CD14-positive monocyte (primary cell): ENCODE data around the gene CGNL1. TPM values are rescaled to one million over a fixed set of nuclear protein-coding genes. Genes with fewer than 3 reads are reported as not detected.

Experiments
- DNase-seq, 3 donors: peaks; one replicate each; pipeline ENCODE4 v3.0.0-alpha.2; 2011 to 2022
- H2AFZ ChIP-seq: 2 replicates; pipeline ENCODE4 v1.6.0; 2012; ENCODE audit warnings: mild to moderate bottlenecking, low read depth, low read length, inconsistent platforms; ENCODE audit not compliant: insufficient read depth, poor library complexity, severe bottlenecking
- H3K27ac ChIP-seq, 2 donors: 1 replicate in 1 of 2; 2 replicates in 1 of 2; pipeline ENCODE4 v1.5.1; 2012 to 2013; ENCODE audit warnings: low read length in 2 of 2, control low read depth in 1 of 2, inconsistent platforms in 1 of 2, low read depth in 1 of 2, mild to moderate bottlenecking in 1 of 2
- H3K27me3 ChIP-seq, 2 donors: one replicate each; pipeline versions ENCODE4 v1.6.0 to v1.6.1; 2011 to 2013; ENCODE audit warnings: low read length in 2 of 2; ENCODE audit not compliant: control insufficient read depth in 2 of 2, insufficient read depth in 2 of 2
- H3K36me3 ChIP-seq, 2 donors: replicated peaks in 1 of 2; 1 replicate in 1 of 2; 2 replicates in 1 of 2; pipeline versions ENCODE4 v1.5.1 to v1.6.1; 2012 to 2013; ENCODE audit warnings: low read length in 2 of 2, control low read depth in 1 of 2, inconsistent platforms in 1 of 2, mild to moderate bottlenecking in 1 of 2; ENCODE audit not compliant: insufficient read depth in 2 of 2, control insufficient read depth in 1 of 2
- H3K4me1 ChIP-seq, 2 donors: 1 replicate in 1 of 2; 2 replicates in 1 of 2; pipeline versions ENCODE4 v1.5.1 to v1.6.1; 2012 to 2013; ENCODE audit warnings: low read length in 2 of 2, control low read depth in 1 of 2, inconsistent platforms in 1 of 2, mild to moderate bottlenecking in 1 of 2, moderate library complexity in 1 of 2; ENCODE audit not compliant: insufficient read depth in 2 of 2, control insufficient read depth in 1 of 2
- H3K4me2 ChIP-seq: replicated peaks from 2 replicates; pipeline ENCODE3; 2012; ENCODE audit warnings: low read length, moderate library complexity, mild to moderate bottlenecking; ENCODE audit not compliant: poor library complexity, severe bottlenecking; ENCODE audit errors: extremely low read depth
- H3K4me3 ChIP-seq, 3 experiments: fragments of 200-600 bp in 1 of 3; sonication (generic) in 1 of 3; replicated peaks in 1 of 3; 1 replicate in 2 of 3; 2 replicates in 1 of 3; pipeline ENCODE4 v1.5.1; 2011 to 2013; ENCODE audit warnings: low read length in 3 of 3, mild to moderate bottlenecking in 3 of 3, control low read depth in 2 of 3, low read depth in 2 of 3, inconsistent platforms in 1 of 3, moderate library complexity in 1 of 3
- H3K79me2 ChIP-seq: 2 replicates; pipeline ENCODE4 v1.6.0; 2012; ENCODE audit warnings: mild to moderate bottlenecking, control low read depth, inconsistent platforms, low read length, moderate library complexity; ENCODE audit not compliant: insufficient read depth
- H3K9ac ChIP-seq: 2 replicates; pipeline ENCODE4 v1.6.0; 2017; ENCODE audit warnings: low read length, mild to moderate bottlenecking; ENCODE audit not compliant: insufficient read depth, poor library complexity, severe bottlenecking
- H3K9me3 ChIP-seq, 2 donors: replicated peaks in 1 of 2; 1 replicate in 1 of 2; 2 replicates in 1 of 2; pipeline versions ENCODE4 v1.5.1 to v1.6.1; 2012 to 2013; ENCODE audit warnings: low read length in 2 of 2, control low read depth in 1 of 2; ENCODE audit not compliant: control insufficient read depth in 1 of 2, insufficient read depth in 1 of 2
- H4K20me1 ChIP-seq: 2 replicates; pipeline ENCODE4 v1.6.0; 2012; ENCODE audit warnings: mild to moderate bottlenecking, low read length, control low read depth, moderate library complexity; ENCODE audit not compliant: insufficient read depth
- H3K27ac Mint-ChIP-seq, 7 donors: one replicate each; pipeline ENCODE4 v1.8.0; 2020; ENCODE audit warnings: mild to moderate bottlenecking in 7 of 7, mixed read lengths in 7 of 7, moderate library complexity in 6 of 7, inconsistent platforms in 2 of 7
- H3K27me3 Mint-ChIP-seq, 3 donors: one replicate each; pipeline ENCODE4 v1.8.0; 2021 to 2022; ENCODE audit warnings: low read depth in 3 of 3, mild to moderate bottlenecking in 3 of 3, mixed read lengths in 3 of 3, moderate library complexity in 3 of 3, inconsistent platforms in 1 of 3
- H3K36me3 Mint-ChIP-seq, 2 donors: one replicate each; pipeline ENCODE4 v1.8.0; 2020; ENCODE audit warnings: mixed read lengths in 2 of 2, inconsistent platforms in 1 of 2, mild to moderate bottlenecking in 1 of 2
- H3K4me1 Mint-ChIP-seq: one replicate; pipeline ENCODE4 v1.8.0; 2020; ENCODE audit warnings: mild to moderate bottlenecking, mixed read lengths
- H3K4me3 Mint-ChIP-seq, 2 donors: one replicate each; pipeline ENCODE4 v1.8.0; 2020; ENCODE audit warnings: mild to moderate bottlenecking in 2 of 2, mixed read lengths in 2 of 2, moderate library complexity in 1 of 2
- H3K9me3 Mint-ChIP-seq, 7 donors: one replicate each; pipeline ENCODE4 v1.8.0; 2020 to 2022; ENCODE audit warnings: mixed read lengths in 7 of 7, mild to moderate bottlenecking in 6 of 7, moderate library complexity in 6 of 7, inconsistent platforms in 2 of 7
- WGBS: methylation state at CpG from one replicate; pipeline ENCODE4 v1.1.5; 2013; ENCODE audit warnings: missing lambda C conversion rate; ENCODE audit not compliant: insufficient coverage; 5-methylcytosine and 5-hydroxymethylcytosine counted together
- intact Hi-C, 2 donors: fragments of 100-400 bp; cut with micrococcal nuclease; formaldehyde crosslinking; loops; one replicate each; pipeline versions ENCODE4 v1.15.0 to v1.15.1; 2023
- polyA plus RNA-seq, 3 donors: library from polyadenylated mRNA; depleted of rRNA in 1 of 3; unstranded in 2 of 3; stranded (reverse) in 1 of 3; fragments of 300-500 nt in 2 of 3; fragments of >200 nt in 1 of 3; fragmentation: Illumina TruSeq in 2 of 3; gene quantifications; 1 replicate in 2 of 3; 2 replicates in 1 of 3; pipeline ENCODE4 v1.2.3, GENCODE V29; 2012 to 2021
- TF ChIP-seq, protein P1 (sequence below): fragments of 200-600 bp; IDR thresholded peaks from one replicate; pipeline ENCODE4 v1.8.0; 2022; ENCODE audit warnings: antibody characterized with exemption, mild to moderate bottlenecking

CGNL1 gene
- polyA plus RNA-seq, 3 donors: not detected

DNA sequence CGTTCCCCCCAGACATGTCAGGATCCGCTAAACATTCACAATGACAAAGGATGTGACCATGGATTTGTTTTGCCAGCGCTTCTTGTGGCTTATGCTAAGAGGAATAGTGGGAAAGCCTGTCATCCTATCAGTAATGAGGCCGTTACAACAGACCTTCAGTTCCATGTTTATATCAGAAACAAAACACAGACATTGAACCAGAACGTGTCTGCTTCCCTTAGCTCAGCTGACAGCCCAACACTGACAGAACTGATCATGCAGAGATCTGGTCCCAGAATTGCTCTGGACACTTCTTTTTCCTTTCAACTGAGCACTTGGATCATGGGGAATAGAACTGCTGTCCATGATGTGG is 157.1 kb downstream of the CGNL1 start:
- WGBS: 41% methylated on average over 2 of the region's 5 CpGs
- DNase-seq: no peak
- Mint-ChIP-seq H3K4me3 (no peak overlapping the region), H3K27ac (no peak overlapping the region), H3K9me3 (peaks cover 0 to 6% (median 0%) of the 10 kb centered on the region in 7 donors), H3K4me1 (no peaks in the 10 kb centered on the region), H3K36me3 (no peaks in the 10 kb centered on the region), H3K27me3 (no peaks in the 10 kb centered on the region)
- Histone ChIP-seq H3K4me2 (no peak overlapping the region), H4K20me1 (no peaks in the 10 kb centered on the region), H3K4me3 (no peak overlapping the region), H3K27me3 (no peaks in the 10 kb centered on the region), H3K27ac (no peak overlapping the region), H3K79me2 (no peaks in the 10 kb centered on the region), H3K4me1 (no peaks in the 10 kb centered on the region), H3K9me3 (no peaks in the 10 kb centered on the region), H3K9ac (no peak overlapping the region), H3K36me3 (no peaks in the 10 kb centered on the region), H2AFZ (no peak overlapping the region)
- intact Hi-C loops: no loop called here
- TF ChIP-seq, protein P1, sequence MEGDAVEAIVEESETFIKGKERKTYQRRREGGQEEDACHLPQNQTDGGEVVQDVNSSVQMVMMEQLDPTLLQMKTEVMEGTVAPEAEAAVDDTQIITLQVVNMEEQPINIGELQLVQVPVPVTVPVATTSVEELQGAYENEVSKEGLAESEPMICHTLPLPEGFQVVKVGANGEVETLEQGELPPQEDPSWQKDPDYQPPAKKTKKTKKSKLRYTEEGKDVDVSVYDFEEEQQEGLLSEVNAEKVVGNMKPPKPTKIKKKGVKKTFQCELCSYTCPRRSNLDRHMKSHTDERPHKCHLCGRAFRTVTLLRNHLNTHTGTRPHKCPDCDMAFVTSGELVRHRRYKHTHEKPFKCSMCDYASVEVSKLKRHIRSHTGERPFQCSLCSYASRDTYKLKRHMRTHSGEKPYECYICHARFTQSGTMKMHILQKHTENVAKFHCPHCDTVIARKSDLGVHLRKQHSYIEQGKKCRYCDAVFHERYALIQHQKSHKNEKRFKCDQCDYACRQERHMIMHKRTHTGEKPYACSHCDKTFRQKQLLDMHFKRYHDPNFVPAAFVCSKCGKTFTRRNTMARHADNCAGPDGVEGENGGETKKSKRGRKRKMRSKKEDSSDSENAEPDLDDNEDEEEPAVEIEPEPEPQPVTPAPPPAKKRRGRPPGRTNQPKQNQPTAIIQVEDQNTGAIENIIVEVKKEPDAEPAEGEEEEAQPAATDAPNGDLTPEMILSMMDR: no peak

DNA sequence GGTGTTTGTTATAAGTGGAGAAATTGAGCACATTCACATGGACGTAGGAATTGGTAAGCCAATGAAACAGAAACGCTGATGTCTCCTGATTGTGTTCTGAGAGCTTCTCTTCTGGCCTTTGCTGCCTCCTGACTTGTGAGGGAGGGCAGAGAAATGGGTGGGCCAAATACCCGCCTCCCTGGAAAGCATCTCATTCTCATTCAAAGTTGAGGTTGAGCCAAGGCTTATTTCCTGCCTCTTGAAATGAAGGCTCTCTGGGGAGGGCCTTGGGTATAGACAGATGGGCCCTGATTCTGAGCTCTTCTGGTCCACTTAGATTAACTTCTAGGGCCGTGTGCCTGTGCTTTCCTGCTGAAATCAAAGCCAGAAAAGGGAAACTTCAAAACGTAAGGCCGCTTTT is 158.0 kb downstream of the CGNL1 start:
- TF ChIP-seq, protein P1: no peak
- Histone ChIP-seq H2AFZ (no peak overlapping the region), H3K27ac (no peak overlapping the region), H3K9ac (no peak overlapping the region), H3K79me2 (no peaks in the 10 kb centered on the region), H3K4me1 (no peaks in the 10 kb centered on the region), H3K4me3 (no peak overlapping the region), H3K36me3 (no peaks in the 10 kb centered on the region), H3K9me3 (no peaks in the 10 kb centered on the region), H3K27me3 (no peaks in the 10 kb centered on the region), H3K4me2 (no peak overlapping the region), H4K20me1 (no peaks in the 10 kb centered on the region)
- Mint-ChIP-seq H3K9me3 (peaks cover 0 to 6% (median 0%) of the 10 kb centered on the region in 7 donors), H3K36me3 (no peaks in the 10 kb centered on the region), H3K27me3 (peaks cover 0 to 2% (median 0%) of the 10 kb centered on the region in 3 donors), H3K4me1 (no peaks in the 10 kb centered on the region), H3K4me3 (no peak overlapping the region), H3K27ac (no peak overlapping the region)
- intact Hi-C loops: no loop called here
- DNase-seq: no peak
- 100% methylated on average over 1 of the region's 6 CpGs for WGBS
